Parathyroid adenoma (tissue), 2 donors: ENCODE measurements around the gene CHST11.

Source experiments
- H2AFZ ChIP-seq: fragments of 300-600 bp; sonication (generic); one replicate; pipeline ENCODE4 v1.7.0; 2017; ENCODE audit warnings: antibody characterized with exemption, mild to moderate bottlenecking
- H3K27ac ChIP-seq: fragments of 300-600 bp; sonication (generic); one replicate; pipeline ENCODE4 v1.7.0; 2017
- H3K27me3 ChIP-seq: fragments of 300-600 bp; sonication (generic); one replicate; pipeline ENCODE4 v1.7.0; 2017; ENCODE audit warnings: low read length; ENCODE audit not compliant: control insufficient read depth, insufficient read depth
- H3K36me3 ChIP-seq: fragments of 300-600 bp; sonication (generic); one replicate; pipeline ENCODE4 v1.7.0; 2017; ENCODE audit warnings: low read length; ENCODE audit not compliant: control insufficient read depth, insufficient read depth
- H3K4me1 ChIP-seq: fragments of 300-600 bp; sonication (generic); one replicate; pipeline ENCODE4 v1.7.0; 2017; ENCODE audit warnings: control low read depth
- H3K4me2 ChIP-seq: fragments of 300-600 bp; sonication (generic); one replicate; pipeline ENCODE4 v1.7.0; 2017; ENCODE audit warnings: low read length
- H3K4me3 ChIP-seq: fragments of 300-600 bp; sonication (generic); one replicate; pipeline ENCODE4 v1.7.0; 2017; ENCODE audit warnings: low read depth, low read length
- H3K79me2 ChIP-seq: fragments of 300-600 bp; sonication (generic); one replicate; pipeline ENCODE4 v1.7.0; 2017; ENCODE audit warnings: control low read depth
- H3K9ac ChIP-seq: fragments of 300-600 bp; sonication (generic); one replicate; pipeline ENCODE4 v1.7.0; 2017; ENCODE audit warnings: mild to moderate bottlenecking
- H3K9me3 ChIP-seq: fragments of 300-600 bp; sonication (generic); one replicate; pipeline ENCODE4 v1.7.0; 2017; ENCODE audit warnings: low read length; ENCODE audit not compliant: control insufficient read depth
- TF ChIP-seq, protein P1 (sequence below): fragments of 300-600 bp; sonication (generic); IDR thresholded peaks from one replicate; pipeline ENCODE4 v1.7.0; 2017; ENCODE audit warnings: antibody characterized with exemption, mild to moderate bottlenecking
- donor health status: primary hyperparathyroidism.

CHST11 gene

DNA sequence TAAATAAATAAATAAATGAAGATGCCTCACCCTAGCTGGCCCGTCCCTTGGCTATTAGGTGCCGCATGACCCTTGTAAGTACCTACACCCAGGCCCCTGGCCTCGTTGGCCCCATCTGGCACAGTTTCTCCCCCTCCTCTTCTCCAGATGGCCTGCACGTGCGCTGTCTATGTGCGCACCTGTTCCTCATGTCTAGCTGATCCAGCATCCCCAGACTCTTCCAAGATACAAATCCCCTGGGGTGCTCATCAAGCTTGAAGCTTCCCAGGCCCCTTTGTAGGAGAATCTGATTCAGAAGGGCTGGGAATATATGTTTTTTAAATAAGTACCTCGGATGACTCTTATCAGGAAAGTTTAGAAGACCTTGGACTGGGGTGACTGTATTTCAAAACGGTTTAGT lies 133.3 kb downstream of the CHST11 start:
- no peaks in the 10 kb centered on the region for H3K4me1 ChIP-seq
- H3K36me3 ChIP-seq = no peaks in the 10 kb centered on the region
- no peak overlapping the region for H3K9ac ChIP-seq
- H2AFZ ChIP-seq = no peak overlapping the region
- no peak overlapping the region for H3K4me2 ChIP-seq
- TF ChIP-seq, protein P1, sequence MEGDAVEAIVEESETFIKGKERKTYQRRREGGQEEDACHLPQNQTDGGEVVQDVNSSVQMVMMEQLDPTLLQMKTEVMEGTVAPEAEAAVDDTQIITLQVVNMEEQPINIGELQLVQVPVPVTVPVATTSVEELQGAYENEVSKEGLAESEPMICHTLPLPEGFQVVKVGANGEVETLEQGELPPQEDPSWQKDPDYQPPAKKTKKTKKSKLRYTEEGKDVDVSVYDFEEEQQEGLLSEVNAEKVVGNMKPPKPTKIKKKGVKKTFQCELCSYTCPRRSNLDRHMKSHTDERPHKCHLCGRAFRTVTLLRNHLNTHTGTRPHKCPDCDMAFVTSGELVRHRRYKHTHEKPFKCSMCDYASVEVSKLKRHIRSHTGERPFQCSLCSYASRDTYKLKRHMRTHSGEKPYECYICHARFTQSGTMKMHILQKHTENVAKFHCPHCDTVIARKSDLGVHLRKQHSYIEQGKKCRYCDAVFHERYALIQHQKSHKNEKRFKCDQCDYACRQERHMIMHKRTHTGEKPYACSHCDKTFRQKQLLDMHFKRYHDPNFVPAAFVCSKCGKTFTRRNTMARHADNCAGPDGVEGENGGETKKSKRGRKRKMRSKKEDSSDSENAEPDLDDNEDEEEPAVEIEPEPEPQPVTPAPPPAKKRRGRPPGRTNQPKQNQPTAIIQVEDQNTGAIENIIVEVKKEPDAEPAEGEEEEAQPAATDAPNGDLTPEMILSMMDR = no peak
- no peak overlapping the region for H3K4me3 ChIP-seq
- no peak overlapping the region for H3K27ac ChIP-seq
- no peaks in the 10 kb centered on the region for H3K27me3 ChIP-seq
- no peaks in the 10 kb centered on the region for H3K9me3 ChIP-seq
- no peaks in the 10 kb centered on the region for H3K79me2 ChIP-seq

DNA sequence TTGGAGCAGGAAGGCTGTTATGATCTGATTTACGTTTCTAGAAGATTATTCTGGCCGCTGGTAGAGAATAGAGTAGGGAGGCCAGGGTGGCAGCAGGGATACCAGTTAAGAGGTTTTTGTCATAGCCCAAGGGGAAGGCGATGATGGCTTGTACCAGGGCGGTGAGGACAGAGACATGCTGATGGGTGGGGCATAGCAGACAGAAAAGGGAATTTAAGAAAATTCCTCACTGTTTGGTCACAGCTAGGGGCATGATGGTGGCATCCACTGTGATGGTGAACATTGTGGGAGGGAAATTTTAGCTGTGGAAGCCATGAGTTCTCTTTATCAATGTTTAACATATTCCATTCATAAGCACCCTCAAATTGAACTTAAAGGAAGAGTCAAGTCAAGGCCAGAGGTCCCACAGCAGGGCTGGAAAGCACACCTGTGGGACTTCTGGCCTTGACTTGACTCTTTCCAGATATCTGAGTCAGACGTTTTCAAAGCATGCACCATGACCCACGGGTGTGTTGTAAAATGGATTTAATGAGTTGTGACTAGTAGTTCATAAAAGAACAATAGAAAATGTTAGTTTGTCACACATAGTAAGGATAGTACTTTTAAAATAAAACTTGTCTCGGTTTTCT lies 134.6 kb downstream of the CHST11 start:
- no peaks in the 10 kb centered on the region for H3K27me3 ChIP-seq
- no peak overlapping the region for H3K4me3 ChIP-seq
- no peaks in the 10 kb centered on the region for H3K9me3 ChIP-seq
- TF ChIP-seq, protein P1 = no peak
- no peak overlapping the region for H2AFZ ChIP-seq
- H3K36me3 ChIP-seq = no peaks in the 10 kb centered on the region
- no peak overlapping the region for H3K27ac ChIP-seq
- H3K9ac ChIP-seq = no peak overlapping the region
- no peaks in the 10 kb centered on the region for H3K4me1 ChIP-seq
- no peaks in the 10 kb centered on the region for H3K79me2 ChIP-seq
- no peak overlapping the region for H3K4me2 ChIP-seq

DNA sequence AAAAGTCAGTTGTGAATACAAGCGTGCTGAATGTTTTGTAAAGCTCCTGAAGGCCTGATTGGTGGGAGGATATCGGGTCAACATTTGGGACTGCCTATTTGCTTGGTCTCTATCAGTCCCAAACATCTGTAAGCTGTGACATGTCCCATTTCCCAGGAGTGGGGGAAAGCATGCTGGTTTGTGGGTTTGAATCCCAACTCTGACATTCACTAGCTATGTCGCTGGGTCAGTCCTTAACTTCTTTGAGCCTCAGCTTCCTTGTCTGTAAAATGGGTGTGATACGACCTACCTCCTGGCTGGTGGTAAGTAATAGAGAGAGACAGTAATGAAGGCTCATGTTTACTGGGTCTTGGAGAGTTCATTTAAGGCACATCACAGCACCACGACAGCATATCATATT lies 136.7 kb downstream of the CHST11 start:
- no peaks in the 10 kb centered on the region for H3K9me3 ChIP-seq
- no peak overlapping the region for H2AFZ ChIP-seq
- H3K27ac ChIP-seq = no peak overlapping the region
- no peak overlapping the region for H3K4me3 ChIP-seq
- no peaks in the 10 kb centered on the region for H3K36me3 ChIP-seq
- TF ChIP-seq, protein P1 = no peak
- H3K4me1 ChIP-seq = no peaks in the 10 kb centered on the region
- H3K4me2 ChIP-seq = no peak overlapping the region
- H3K79me2 ChIP-seq = no peaks in the 10 kb centered on the region
- no peaks in the 10 kb centered on the region for H3K27me3 ChIP-seq
- no peak overlapping the region for H3K9ac ChIP-seq

DNA sequence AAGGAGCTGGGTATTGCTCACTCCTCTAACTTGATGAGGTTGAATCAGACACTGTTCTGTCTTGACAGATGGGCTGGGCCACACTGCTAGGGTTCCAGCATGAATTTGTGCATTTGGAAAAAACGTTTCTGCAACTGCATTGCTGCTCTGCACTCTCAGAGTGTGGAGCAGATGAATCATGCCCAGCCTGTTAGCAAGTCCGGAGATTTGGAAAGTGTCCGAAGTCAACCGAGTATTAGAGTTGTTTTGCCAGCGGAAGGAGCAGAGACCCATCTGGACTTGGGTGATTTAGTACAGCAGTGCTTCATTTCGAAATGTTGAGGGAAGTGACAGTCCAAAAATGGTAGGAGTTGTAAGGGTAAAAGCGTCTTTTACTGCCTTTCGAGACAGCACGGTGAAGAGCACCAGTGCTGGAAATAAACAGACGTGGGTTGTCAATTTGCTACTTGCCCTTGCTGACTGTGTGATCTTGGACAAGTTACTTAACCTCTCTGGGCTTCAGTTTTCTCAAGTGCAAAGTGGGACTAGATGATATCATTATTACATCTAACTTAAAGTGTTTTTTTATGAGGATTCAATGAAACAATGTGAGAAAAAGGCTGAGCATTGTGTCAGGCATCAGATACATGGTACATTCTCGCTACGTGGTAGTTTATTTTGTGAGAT lies 139.5 kb downstream of the CHST11 start:
- H3K9ac ChIP-seq = no peak overlapping the region
- TF ChIP-seq, protein P1 = no peak
- no peaks in the 10 kb centered on the region for H3K27me3 ChIP-seq
- no peaks in the 10 kb centered on the region for H3K9me3 ChIP-seq
- H3K4me3 ChIP-seq = no peak overlapping the region
- no peaks in the 10 kb centered on the region for H3K4me1 ChIP-seq
- no peak overlapping the region for H3K4me2 ChIP-seq
- no peaks in the 10 kb centered on the region for H3K36me3 ChIP-seq
- H3K27ac ChIP-seq = no peak overlapping the region
- no peaks in the 10 kb centered on the region for H3K79me2 ChIP-seq
- H2AFZ ChIP-seq = no peak overlapping the region
